Caco-2 (cell line): Measurements from ENCODE around the gene CSPG5. TPM values are rescaled to one million over a fixed set of nuclear protein-coding genes. Genes with fewer than 3 reads are reported as not detected.

Experiments
- BruUV-seq: library from RNA; stranded (reverse); fragments of 400-500 nt; replicated peaks from 2 replicates; lab custom pipeline; 2021; lab: Mats Ljungman, UMichigan
- CTCF ChIA-PET: fragments of 300-600 bp; sonication (Branson Sonifier 250); formaldehyde crosslinking; loops from one replicate; lab custom pipeline; 2022; ENCODE audit warnings: antibody characterized with exemption; lab: Charles Lee
- POLR2A ChIA-PET: fragments of 300-600 bp; sonication (Branson Sonifier 250); formaldehyde crosslinking; loops from one replicate; lab custom pipeline; 2022; ENCODE audit warnings: antibody characterized with exemption; lab: Charles Lee
- DNase-seq, 2 experiments: peaks; one replicate each; pipeline versions ENCODE4 v3.0.0 to v3.0.0-alpha.2; 2020 to 2022
- H3K27me3 ChIP-seq: replicated peaks from 2 replicates; pipeline ENCODE4 v1.6.0; 2011; ENCODE audit warnings: low read length; ENCODE audit not compliant: control insufficient read depth, insufficient read depth
- H3K36me3 ChIP-seq: 2 replicates; pipeline ENCODE4 v1.5.1; 2011; ENCODE audit warnings: low read length; ENCODE audit not compliant: control insufficient read depth, insufficient read depth
- H3K4me1 ChIP-seq: fragments of 250-450 bp; sonication (Bioruptor Pico); 2 replicates; pipeline ENCODE4 v1.5.1; 2020; ENCODE audit warnings: mild to moderate bottlenecking
- H3K4me3 ChIP-seq: 2 replicates; pipeline ENCODE4 v1.5.1; 2011; ENCODE audit warnings: low read depth, mild to moderate bottlenecking, control low read depth, low read length
- H3K9me3 ChIP-seq: fragments of 250-450 bp; sonication (Bioruptor Pico); 2 replicates; pipeline ENCODE4 v1.5.1; 2020; ENCODE audit warnings: mild to moderate bottlenecking, moderate library complexity
- H3K27ac Mint-ChIP-seq: one replicate; pipeline ENCODE4 v1.8.0; 2022; ENCODE audit warnings: mixed read lengths; ENCODE audit not compliant: unreplicated experiment
- H3K27me3 Mint-ChIP-seq: one replicate; pipeline ENCODE4 v1.8.0; 2022; ENCODE audit warnings: mixed read lengths; ENCODE audit not compliant: insufficient read depth, unreplicated experiment
- H3K36me3 Mint-ChIP-seq: one replicate; pipeline ENCODE4 v1.8.0; 2022; ENCODE audit warnings: mild to moderate bottlenecking, mixed read lengths; ENCODE audit not compliant: insufficient read depth, unreplicated experiment
- H3K4me1 Mint-ChIP-seq: one replicate; pipeline ENCODE4 v1.8.0; 2022; ENCODE audit warnings: low read depth, mixed read lengths; ENCODE audit not compliant: unreplicated experiment
- H3K4me3 Mint-ChIP-seq: one replicate; pipeline ENCODE4 v1.8.0; 2022; ENCODE audit warnings: mild to moderate bottlenecking, moderate library complexity, mixed read lengths; ENCODE audit not compliant: unreplicated experiment
- H3K9me3 Mint-ChIP-seq: one replicate; pipeline ENCODE4 v1.8.0; 2022; ENCODE audit warnings: mixed read lengths; ENCODE audit not compliant: unreplicated experiment
- CTCF ChIP-seq, 2 experiments: fragments of 200-600 bp in 1 of 2; IDR thresholded peaks; 1 replicate in 1 of 2; 2 replicates in 1 of 2; pipeline versions ENCODE4 v1.5.1 to v1.8.0; 2011 to 2022; ENCODE audit warnings: antibody characterized with exemption in 1 of 2, control low read depth in 1 of 2, inconsistent platforms in 1 of 2, low read depth in 1 of 2, low read length in 1 of 2, mild to moderate bottlenecking in 1 of 2, moderate library complexity in 1 of 2; ENCODE audit not compliant: insufficient read depth in 1 of 2, severe bottlenecking in 1 of 2, unreplicated experiment in 1 of 2
- intact Hi-C: fragments of 100-400 bp; cut with micrococcal nuclease; formaldehyde crosslinking; loops from one replicate; pipeline ENCODE4 v1.10.0; 2022; ENCODE audit not compliant: unreplicated experiment
- total RNA-seq: library from RNA; stranded (reverse); gene quantifications from 2 replicates; pipeline ENCODE4 v1.2.3, GENCODE V29; 2022

The CSPG5 gene
- total RNA-seq, 1 experiment from 2014 or later: 0.77 TPM

- peak overlapping the region; percentile 66 for H3K4me3 Mint-ChIP-seq
- DNase-seq: peak; percentile 10 to 42
- ChIA-PET CTCF (interaction anchor here (2.0 kb wide), 1 partner anchor 56 kb away, joined by 15 read pairs; no protein-coding TSS in a partner anchor), POLR2A (interaction anchor here (0.6 kb wide), 1 partner anchor 895 kb away, joined by 8 read pairs; no protein-coding TSS in a partner anchor)
- no peak overlapping the region for H3K27ac Mint-ChIP-seq
- no TSS peak for BruUV-seq
- Histone ChIP-seq H3K9me3 (no peaks in the 10 kb centered on the region), H3K4me1 (no peaks in the 10 kb centered on the region), H3K36me3 (no peaks in the 10 kb centered on the region), H3K4me3 (peak overlapping the region; percentile 67), H3K27me3 (peaks cover 2% of the 10 kb centered on the region)
- intact Hi-C loops: no loop called here
- no peak for TF ChIP-seq CTCF (IDR thresholded peaks at IDR 0.05; ENCODE audit: insufficient read depth in 1 of 2, low read depth in 1 of 2, low read length in 1 of 2, severe bottlenecking in 1 of 2, unreplicated experiment in 1 of 2)
- H3K4me1 Mint-ChIP-seq: no peaks in the 10 kb centered on the region
- peaks cover 5% of the 10 kb centered on the region for H3K27me3 Mint-ChIP-seq
- peaks cover 23% of the 10 kb centered on the region for H3K36me3 Mint-ChIP-seq
- no peaks in the 10 kb centered on the region for H3K9me3 Mint-ChIP-seq
Observed at GRCh38 chr3:47578119-47578632, 489 bp downstream of the CSPG5 start.

- no peaks in the 10 kb centered on the region for H3K9me3 Mint-ChIP-seq
- POLR2A ChIA-PET: no interaction called here
- BruUV-seq: no TSS peak
Observed at GRCh38 chr3:47577583-47578118, 1.0 kb downstream of the CSPG5 start.

More at GRCh38 chr3:47577583-47578118, 1.0 kb downstream of the CSPG5 start:
- Mint-ChIP-seq H3K4me3 (peak overlapping the region; percentile 66), H3K36me3 (peaks cover 23% of the 10 kb centered on the region), H3K4me1 (no peaks in the 10 kb centered on the region), H3K27me3 (peaks cover 5% of the 10 kb centered on the region), H3K27ac (no peak overlapping the region)
- intact Hi-C loops: no loop called here
- H3K36me3 ChIP-seq: no peaks in the 10 kb centered on the region
- H3K4me1 ChIP-seq: no peaks in the 10 kb centered on the region
- H3K4me3 ChIP-seq: peak overlapping the region; percentile 67
- peak in 1 of 2 experiments; percentile 42 for DNase-seq
- no peak for TF ChIP-seq CTCF (IDR thresholded peaks at IDR 0.05; ENCODE audit: insufficient read depth in 1 of 2, low read depth in 1 of 2, low read length in 1 of 2, severe bottlenecking in 1 of 2, unreplicated experiment in 1 of 2)
- CTCF ChIA-PET: interaction anchor here (0.5 to 2.0 kb wide), 4 partner anchors 34 to 211 kb away, joined by 3 to 15 read pairs (median 4); no protein-coding TSS in a partner anchor
- H3K9me3 ChIP-seq: no peaks in the 10 kb centered on the region
- peaks cover 2% of the 10 kb centered on the region for H3K27me3 ChIP-seq
